NCI-H526 (cell line): Measurements from ENCODE around the gene ANXA5.

Source experiments
- DNase-seq, 2 experiments: peaks; one replicate each; lab custom pipeline; 2025; lab: John Stamatoyannopoulos, UW

ANXA5 gene

DNA sequence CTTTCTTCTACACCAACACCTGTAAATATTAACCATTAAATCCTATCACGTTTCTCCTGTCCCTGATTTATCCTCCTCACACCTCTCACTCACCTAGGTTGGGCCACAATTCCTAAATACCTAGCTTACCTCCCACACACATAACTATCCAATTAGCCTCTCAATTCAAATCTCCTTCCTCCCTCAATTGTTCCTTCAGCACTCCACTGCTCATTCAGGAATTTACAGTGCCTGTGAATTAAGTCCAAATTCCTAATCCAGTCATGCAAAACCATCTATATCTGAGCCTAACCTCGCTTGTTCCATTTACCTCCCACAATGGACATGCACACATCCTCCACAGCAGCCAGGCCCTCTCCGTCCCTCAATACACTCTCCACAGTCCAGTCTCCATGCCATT is 17.5 kb downstream of the ANXA5 start:
- no peak for DNase-seq

DNA sequence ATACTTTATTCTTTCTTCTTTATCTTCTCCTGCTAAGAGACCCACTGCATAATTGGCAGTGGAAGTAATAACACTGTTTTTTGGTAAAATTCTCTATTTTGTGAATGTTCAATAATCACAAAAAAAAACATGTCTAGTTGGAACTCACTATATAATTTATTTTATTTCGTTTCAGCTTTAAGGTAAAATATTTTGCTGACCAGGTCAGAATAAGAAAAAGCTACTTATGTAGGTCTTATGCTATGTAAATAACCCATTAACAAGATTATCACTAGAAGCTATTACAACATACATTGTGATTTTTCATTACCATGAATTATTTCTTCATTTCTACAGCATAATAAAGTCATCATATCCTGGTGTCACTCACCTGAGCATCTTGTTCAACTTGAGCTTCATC is 19.3 kb downstream of the ANXA5 start:
- no peak for DNase-seq

DNA sequence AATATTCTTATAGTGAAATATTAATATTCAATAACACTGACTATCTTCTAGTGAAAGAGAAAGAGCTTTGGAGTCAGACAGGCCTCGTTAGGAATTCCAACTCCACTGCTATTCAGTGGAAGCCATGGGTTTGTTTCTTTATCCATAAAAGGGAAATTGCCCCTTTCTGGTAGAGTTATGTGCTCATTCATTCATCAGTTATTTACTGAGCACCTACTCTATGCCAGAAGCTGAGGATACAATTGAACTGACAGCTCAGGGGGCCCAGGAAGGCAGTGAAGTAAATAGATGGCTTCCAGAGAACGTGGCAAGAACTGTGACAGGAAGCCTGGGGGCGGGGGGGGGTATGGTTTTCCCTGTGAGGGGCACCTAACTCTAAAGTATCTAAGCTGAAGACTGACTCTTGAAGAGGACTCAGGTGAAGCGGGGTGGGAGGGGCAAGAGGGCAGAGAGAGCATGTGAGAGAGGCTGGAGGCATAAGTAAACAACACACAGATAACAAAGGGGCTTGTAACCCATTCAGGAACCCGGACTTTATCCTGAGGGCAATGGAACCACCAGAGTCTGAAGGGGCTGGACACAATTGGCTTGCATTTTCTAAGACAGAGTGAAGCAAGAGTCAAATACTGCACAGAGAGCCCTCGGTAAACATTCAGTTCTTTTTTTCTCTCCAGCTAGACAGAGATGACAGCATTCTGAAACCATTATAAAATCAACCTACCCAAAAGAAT is 20.3 kb downstream of the ANXA5 start:
- no peak for DNase-seq

DNA sequence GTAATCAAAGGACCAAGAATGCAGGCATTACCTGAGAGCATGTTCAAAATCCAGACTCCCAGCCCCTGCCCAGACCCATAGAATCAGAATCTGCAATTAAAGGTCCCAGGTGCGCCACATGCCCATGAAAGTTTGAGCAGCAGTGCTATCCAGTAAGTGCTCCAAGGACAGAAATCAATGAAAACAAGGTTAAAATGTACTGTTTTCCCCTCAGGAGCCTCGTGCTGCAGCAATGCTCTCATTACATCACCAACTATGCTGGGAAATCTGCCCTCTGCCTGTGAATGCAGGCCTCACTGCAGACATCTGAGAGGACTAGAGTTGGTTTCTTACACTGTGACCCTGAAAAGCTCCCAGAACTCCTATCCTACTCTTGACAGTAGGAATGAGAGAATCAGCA is 21.1 kb downstream of the ANXA5 start:
- DNase-seq = no peak

DNA sequence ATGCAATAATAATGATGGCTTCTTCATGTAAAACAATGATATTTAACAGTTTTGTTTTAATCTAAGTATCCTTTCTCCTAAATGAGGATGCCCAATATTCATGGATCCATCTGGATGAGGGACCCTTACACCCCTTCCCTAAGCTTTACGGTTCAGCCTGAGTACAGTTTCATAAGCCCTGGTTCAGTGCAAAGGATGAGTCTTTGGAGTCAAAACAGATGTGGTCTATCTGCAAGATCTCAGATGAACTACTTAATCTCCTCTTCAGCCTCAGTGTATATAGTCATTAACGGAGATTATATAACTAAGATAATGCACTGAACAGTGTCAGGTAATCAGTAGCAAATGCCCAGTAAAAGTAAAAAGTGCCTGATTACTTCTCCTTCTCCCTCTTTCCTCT is 22.1 kb downstream of the ANXA5 start:
- no peak for DNase-seq

DNA sequence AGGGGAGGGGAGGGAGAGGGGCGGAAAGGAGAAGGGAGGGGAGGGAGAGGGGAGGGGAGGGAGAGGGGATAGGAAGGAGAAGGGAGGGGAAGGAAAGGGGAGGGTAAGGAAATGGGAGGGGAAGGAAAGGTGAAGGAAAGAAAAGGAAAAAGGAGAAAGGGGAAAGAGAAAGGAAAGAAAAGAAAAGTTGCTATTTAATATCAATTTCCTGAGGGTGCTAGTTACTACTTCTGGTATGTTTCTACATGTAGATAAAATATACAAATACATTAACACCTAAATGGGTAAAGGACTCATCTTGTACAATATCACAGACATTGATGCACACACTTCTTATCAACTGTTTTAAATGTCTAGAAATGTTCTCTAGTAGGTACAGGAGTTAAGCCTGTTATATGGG is 22.6 kb downstream of the ANXA5 start:
- no peak for DNase-seq

DNA sequence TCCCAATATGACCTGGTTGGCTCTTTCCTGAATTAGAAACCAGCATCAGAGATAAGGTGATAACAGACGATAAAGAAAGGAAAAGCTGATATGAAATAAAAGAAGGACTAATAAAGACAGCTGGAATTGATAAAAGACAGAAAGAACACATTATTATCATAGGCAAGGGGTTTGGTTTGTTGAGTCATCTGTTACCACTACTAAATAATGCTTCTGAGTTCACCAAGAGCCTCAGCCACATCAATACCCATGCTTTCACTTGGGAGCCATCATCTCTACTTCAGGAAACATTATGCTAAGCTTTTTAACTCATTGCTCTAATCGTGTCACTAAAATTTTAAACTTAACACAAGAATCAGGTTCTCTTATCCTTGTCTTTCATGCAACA is 27.6 kb downstream of the ANXA5 start:
- no peak for DNase-seq

DNA sequence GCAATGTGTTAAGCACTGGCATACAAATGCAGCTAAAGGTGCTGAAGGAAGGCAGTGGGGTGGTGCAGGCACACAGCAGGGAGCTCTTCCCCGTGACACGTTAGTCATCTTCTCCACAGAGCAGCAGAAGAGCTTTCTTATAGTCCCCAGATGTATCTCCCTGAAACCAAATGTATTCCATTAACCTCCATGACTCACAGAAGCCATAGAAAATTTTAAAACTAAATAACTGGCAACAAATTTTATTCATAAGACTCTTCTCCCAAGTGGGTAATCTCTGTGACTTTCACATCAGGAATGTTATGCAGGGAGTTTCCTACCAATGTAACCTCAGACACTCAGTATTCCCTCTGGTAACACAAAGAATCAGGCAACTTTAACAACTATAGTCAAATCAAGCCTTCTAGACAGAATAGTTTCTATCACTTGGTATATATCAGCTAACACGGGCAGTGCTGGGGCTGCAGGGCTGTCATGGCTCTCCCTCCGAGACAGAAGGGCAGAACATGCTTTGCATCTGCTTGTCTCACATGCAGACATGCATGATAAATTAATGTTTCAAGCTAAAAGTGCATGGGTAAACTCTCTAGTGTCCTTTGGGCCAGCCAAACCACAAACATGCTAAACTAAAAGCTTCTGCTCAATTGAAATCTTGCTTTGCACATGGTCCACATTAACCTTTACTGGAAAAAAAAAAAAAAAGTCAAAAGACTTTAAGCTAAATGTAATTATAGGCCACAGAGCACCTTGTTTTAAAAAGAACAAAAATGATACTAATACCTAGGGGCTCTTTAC is 28.2 kb downstream of the ANXA5 start:
- no peak for DNase-seq

DNA sequence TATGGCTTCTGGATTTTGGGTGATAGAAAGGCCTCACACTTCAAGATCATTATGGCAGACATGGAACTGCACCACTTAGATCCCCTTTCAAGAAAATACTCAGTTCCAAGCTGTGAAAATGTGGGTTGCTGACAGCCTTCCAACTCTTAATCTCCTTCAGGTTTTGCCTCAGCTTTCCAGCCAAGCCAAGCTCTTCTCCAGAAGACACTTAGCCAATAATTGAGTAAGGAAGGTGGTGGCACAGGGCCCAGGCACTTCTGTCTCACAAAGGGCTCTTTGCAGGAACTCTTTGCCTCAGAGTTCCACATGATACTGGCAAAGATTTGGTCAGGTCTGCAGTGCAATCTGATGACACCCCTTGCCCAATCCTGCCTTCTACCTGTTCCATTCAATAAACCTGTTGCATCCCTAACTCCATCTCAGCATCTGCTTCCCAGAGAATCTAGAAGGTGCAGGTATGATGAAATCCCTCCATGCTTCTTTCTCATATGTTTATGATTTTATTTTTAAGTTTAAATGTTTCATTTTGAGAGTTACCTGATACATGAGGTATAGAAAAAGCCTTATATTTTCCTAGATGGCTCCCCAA is 30.6 kb downstream of the ANXA5 start:
- no peak for DNase-seq

DNA sequence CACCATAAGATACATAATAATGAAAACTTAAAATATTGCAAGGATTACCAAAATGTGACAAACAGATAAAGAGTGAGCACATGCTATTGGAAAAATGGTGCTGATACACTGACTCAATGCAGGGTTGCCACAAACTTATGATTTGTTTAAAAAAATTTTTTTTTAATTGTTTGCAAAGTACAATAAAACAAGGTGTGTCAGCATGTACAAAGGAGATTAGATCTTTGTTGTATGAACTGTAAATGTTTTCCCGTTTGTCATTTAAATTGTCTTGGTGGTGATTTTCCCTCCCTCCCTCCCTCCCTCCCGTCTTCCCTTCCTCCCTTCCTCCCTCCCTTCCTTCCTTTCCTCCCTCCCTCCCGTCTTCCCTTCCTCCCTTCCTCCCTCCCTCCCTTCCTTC is 31.4 kb downstream of the ANXA5 start:
- no peak for DNase-seq

DNA sequence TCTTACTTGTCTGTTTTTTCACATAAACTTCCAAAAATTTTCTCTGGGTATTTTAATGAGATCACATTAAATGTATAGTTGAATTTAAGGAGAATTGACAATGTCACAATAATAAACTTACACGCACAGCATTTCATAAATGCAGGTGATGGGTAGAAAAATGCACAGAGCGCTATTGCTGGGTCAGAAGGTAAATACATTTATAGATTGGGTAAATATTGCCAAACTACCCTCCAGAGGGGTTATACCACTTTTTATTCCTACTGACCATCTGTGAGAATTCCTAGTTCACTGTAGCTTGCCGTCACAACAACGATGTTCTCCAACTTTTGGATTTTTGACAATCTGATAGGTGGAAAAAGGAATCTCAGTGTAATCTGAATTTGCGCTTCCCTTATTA is 34.6 kb downstream of the ANXA5 start:
- DNase-seq = no peak

DNA sequence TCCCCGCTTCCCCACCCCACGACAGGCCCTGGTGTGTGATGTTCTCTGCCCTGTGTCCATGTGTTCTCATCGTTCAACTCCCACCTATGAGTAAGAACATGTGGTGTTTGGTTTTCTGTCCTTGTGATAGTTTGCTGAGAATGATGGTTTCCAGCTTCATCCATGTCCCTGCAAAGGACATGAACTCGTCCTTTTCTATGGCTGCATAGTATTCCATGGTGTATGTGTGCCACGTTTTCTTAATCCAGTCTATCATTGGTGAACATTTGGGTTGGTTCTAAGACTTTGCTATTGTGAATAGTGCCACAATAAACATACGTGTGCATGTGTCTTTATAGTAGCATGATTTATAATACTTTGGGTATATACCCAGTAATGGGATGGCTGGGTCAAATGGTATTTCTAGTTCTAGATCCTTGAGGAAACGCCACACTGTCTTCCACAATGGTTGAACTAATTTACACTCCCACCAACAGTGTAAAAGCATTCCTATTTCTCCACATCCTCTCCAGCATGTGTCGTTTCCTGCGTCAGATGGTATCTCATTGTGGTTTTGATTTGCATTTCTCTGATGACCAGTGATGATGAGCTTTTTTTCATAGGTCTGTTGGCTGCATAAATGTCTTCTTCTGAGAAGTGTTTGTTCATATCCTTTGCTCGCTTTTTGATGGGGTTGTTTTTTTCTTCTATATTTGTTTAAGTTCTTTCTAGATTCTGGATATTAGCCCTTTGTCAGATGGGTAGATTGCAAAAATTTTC is 36.4 kb downstream of the ANXA5 start:
- peak; percentile 25 to 40 for DNase-seq

DNA sequence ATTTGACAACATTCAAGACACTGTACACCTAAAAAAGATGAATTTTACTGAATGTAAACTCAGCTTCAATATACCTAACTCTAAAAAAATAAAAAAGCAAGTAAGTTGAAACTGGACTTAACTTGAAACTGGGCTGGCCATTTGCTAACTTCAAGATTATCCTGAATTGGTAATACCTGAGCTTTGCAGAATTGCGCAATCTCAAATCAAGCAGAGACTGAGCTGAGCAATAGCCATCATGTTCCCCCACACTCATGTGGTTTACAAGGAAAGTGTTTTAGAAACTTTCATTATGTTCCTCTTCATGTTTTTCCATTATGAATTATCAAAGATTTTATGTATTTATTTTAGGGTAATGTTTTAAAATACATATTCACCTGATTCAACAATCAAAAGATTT is 38.7 kb downstream of the ANXA5 start:
- no peak for DNase-seq

DNA sequence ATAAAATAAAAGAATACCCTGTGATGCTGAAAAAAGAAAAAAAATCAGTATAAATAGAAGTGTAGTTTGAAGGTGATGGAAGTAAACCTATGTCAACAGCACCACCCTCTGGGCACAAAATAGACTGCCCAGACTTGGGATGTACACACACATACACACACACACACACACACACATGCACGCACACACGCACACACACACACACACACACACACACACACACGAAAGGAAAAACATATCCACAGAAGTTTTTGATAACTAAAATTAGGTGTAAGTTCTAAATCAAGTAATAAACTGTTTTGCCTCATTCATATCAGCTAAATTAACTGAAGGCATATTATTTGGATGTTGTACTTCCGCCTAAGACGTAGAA is 40.5 kb downstream of the ANXA5 start:
- DNase-seq = peak; percentile 41 to 55

DNA sequence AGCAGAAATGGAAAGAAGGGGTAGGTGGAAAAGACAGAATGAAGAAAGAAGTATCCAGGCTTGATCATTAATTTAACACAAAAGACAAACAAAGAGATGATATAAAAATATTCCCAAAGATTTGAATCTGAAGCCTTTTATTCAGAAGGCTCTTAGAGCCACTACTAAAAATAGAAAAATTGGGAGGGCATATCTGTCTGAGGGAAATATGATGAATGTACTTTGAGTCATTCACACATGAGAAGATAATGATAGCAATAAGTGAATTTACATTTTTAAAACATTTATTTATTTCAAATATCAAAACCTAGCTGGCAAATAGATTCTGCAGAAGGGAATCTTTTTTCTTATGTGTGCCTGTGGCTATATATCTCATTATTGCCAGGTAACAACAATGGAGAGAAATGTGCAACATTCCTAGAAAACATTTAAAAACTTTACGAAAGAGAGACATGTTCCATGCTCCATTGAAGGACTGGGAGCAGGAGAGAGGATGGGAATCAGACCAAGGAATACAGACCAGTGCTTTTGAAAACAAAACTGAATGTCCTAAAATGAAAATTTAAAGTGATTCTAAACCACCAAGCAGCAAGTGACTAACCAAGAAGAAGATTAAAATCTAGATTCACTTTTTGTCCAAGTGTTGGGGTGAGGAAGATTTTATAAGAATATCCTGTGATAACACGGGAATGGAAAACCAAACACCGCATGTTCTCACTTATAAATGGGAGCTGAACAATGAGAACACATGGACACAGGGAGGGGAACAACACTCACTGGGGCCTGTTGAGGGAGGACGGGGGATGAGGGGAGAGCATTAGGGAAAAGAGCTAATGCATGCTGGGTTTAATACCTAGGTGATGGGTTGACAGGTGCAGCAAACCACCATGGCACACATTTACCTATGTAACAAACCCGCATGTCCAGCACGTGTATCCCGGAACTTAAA is 41.2 kb downstream of the ANXA5 start:
- no peak for DNase-seq

DNA sequence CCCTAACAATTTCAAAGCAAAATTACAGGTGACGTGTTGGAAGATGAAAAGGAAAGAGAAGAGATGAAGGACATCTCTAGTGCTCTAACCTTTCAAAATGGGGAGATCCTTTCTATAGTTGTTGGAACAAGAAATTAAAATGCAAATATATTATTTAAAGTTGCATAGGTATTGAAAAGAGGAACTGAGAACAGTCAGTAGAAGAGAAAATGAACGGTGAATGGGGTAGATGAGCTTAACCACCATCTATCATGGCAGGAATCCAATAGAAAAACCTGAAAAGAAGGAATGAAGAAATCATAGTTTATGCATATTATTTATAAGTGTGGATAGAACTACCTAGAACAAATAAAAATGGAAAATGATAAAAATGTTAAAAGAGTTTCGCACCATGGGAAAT is 42.0 kb downstream of the ANXA5 start:
- DNase-seq = no peak

DNA sequence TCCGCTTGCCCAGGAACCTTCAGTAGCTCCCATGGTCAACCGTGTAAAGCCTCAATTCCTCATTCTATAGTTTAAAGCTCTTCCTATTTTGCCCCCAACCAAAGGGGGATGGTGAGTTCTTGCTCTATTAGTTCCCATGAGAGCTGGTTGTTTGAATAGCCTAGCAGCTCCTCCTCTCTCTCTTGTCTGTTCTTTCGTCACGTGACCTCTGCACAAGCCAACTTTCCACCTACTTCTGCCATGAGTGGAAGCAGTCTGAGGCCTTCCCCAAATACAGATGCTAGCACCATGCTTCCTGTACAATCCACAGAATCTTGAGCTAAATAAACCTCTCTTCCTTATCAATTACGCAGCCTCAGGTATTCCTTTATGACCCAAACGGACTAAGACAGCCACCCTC is 42.8 kb downstream of the ANXA5 start:
- DNase-seq = no peak

DNA sequence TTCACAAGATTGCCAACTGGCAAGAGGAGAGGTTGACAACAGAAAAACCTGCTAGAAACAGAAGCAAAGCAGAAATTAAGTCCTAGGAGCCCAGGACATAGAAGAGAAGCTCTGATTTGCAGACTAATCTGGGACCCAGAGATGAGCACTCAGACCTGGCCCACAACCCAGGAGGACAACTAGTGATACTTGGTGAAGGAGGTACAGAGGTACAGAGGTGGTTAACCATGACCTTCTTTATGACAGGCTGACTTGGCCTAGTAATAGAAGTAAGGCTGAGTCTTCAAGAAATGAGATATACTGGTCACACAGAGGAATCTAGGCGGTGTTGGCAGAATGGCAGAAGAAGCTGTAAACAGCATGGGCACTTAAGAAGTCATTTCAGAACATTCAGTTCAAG is 43.6 kb downstream of the ANXA5 start:
- DNase-seq = no peak

DNA sequence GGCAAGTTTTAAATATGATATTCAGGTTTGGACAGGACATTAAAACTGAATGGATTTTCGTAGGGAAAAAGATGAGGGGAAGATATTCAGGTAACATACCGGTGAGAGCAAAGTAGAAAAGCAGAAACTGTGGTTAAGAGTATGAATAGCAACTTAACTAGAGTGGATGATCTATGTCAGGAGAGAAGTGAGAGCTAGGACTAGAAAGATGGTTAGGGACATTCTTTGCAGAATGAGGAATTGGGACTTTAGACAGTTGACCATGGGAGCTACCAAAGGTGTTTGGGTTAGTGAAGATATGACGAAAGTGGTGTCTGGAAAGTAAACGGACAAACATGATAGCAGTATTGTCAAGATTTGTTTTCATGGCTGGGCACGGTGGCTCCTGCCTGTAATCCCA is 45.2 kb downstream of the ANXA5 start:
- DNase-seq = no peak

DNA sequence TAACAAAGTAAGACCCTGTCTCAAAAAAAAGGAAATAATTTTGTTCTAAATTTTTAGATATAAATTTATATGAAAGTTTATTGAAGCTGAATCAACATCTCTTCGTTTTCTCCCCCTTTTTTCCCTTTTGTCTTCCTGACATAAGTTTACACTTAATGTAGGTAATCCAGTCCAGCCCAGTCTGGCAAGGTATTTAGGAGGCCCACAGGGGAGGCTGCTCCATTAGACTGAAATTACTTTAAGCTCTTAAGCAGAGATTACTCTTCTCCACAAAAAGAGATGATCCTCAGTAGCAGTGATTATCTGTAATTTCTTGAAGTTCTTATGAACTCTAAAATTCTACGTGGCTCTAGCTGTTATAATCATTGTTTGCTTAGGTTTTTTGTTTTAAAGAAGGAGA is 46.0 kb downstream of the ANXA5 start:
- DNase-seq = no peak

DNA sequence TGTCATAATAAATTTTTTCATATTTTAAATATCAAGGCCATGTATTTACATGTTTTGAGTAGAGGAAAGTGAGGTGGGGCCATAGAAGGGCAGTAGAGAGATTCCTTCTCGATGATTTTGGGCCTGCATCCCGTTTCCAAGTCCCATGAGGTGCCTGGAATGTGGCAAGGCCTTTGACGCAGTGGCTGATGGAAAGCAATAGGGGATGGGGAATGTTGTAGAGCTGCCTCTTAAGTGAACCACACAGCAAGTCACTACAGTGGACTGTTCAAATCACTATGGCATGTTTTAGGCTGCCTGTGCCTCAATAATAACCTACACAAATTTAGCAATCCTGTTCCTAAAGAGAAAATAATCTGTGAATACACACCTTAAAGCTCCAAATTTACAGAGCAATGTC is 48.3 kb downstream of the ANXA5 start:
- no peak for DNase-seq
